ENCODE measurements around the gene PRKN.

The PRKN gene

DNA sequence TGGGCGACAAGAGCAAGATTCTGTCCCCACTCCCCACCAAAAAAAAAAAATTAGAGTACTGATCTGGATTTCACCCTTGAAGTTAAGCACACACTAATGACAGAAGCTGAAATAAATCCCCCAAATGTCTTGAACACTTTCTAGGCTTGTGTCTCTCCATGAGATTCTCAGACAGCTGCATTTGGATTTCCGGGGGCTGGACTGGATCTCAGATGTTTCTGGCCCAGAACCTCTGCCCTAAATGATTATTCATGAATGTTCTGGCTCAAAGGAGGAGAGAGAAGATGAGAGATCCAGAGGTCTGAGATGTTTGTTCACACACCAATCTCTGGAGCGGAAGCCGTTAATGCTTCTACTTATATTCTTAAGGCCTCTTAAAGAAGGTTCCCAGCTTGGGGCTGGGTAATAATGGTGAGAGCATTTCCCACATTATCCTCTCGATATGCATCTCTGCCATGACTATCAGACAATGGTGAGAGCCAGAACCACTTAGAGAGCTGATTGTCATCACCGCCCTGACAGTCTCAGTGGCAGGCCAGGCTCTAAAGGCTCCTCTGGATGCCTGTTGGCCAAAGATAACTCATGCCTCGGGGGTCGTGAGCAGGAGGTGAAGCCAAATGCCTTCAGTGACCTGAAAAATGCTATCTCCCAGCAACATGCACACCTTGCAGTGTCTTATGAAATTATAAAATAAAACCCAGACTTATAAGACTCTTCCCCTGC is 1325.8 kb downstream of the PRKN start:
- peaks cover 2% of the 10 kb centered on the region for H3K36me3 Mint-ChIP-seq
- no peak overlapping the region for H3K4me3 Mint-ChIP-seq
- ATAC-seq (ENCODE audit: low read depth) (no peak), DNase-seq (ENCODE audit: low spot score in 2 of 2) (no peak)
- H3K9me3 Mint-ChIP-seq: peaks cover 3% of the 10 kb centered on the region
- no peaks in the 10 kb centered on the region for H3K4me1 Mint-ChIP-seq
- H3K27ac Mint-ChIP-seq: no peak overlapping the region
- H3K27me3 Mint-ChIP-seq: peaks cover 3% of the 10 kb centered on the region

DNA sequence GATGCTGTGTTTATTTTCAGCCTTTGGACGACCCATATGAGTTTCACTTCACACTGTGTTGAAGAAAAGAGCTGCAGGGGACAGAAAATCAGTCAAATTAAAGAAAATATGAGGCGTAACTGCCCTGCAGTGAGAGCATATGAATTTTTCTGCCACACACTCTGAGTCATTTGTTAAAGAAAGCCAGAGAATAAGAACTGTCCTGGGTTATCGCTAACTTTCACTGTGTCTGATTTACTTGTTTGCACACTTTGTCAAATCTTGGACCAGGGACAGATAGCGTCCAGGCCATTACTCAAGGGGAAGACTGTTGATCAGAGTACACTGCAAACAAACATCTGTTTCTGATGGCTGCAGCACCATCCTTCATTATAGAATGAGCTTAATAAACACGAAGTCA is 1326.9 kb downstream of the PRKN start:
- Mint-ChIP-seq H3K36me3 (peaks cover 2% of the 10 kb centered on the region), H3K4me3 (no peak overlapping the region), H3K27me3 (peaks cover 3% of the 10 kb centered on the region), H3K27ac (no peak overlapping the region), H3K9me3 (peaks cover 3% of the 10 kb centered on the region), H3K4me1 (no peaks in the 10 kb centered on the region)
- ATAC-seq (ENCODE audit: low read depth) (no peak), DNase-seq (ENCODE audit: low spot score in 2 of 2) (no peak)

DNA sequence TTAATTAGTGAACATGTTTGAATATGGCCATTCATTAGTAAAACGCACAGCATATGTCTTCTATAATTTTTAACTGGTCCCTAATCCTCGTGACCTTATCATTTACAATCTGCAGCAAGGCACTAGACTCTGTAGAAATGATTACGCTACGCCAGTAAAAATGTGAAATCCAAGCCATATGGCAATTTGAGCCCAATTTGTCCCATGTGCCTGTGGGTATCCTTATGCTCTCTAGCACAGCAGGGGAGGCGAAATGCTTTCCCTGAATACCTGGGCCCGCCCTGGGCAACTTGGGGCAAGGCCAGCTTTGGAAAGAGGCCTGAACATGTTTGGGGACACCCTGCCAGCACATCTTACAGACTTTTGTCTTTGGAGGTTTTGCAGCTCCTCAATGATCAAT is 1331.0 kb downstream of the PRKN start:
- H3K27me3 Mint-ChIP-seq: peaks cover 3% of the 10 kb centered on the region
- no peak overlapping the region for H3K4me3 Mint-ChIP-seq
- H3K9me3 Mint-ChIP-seq: peaks cover 3% of the 10 kb centered on the region
- H3K4me1 Mint-ChIP-seq: no peaks in the 10 kb centered on the region
- ATAC-seq (ENCODE audit: low read depth) (no peak), DNase-seq (ENCODE audit: low spot score in 2 of 2) (no peak)
- no peak overlapping the region for H3K27ac Mint-ChIP-seq
- peaks cover 2% of the 10 kb centered on the region for H3K36me3 Mint-ChIP-seq

DNA sequence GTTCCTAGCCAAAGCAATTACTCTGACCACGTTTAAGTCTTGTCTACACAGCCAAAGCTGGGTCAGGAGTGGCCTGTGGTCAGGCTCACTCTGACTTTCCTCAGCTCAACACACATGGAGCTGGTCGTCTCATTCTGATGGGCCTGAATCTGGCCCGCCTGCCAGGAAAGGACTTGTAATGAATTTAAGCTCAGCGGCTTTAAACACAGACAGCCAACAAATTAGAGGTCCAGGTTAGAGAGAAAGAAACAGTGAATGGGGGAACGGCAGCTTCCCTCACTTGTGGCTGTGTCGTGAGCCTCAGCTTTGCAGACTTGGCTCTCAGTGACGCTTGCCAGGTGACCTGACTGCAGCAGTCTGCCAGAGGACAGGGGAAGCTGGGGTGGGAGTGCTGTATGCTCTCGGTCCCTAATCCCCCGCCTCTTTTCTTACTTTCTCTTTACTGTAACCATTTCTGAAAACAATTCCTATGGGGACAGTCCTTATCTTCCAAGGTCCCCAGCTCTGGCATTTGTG is 1331.8 kb downstream of the PRKN start:
- H3K4me3 Mint-ChIP-seq: no peak overlapping the region
- H3K27ac Mint-ChIP-seq: no peak overlapping the region

DNA sequence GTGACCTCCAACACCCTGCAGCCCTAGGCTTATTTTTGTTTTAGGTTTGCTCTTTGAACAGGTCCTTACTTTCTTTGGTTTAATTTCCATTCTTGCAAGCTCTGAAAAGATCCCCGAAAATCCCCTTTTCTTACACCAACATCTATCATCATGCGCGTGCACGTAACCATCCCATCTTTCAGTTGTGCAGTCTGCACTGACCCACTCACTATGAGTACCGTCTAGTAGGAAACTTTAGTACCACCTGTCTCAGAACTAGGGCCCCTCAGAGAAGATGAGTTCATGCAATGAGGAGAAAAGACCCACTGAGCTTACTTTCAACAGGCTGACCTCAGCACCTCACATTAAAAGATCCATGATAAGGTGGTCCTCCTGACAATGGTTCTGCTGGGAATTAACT is 1333.1 kb downstream of the PRKN start:
- no peaks in the 10 kb centered on the region for H3K4me1 Mint-ChIP-seq
- peaks cover 3% of the 10 kb centered on the region for H3K9me3 Mint-ChIP-seq
- H3K36me3 Mint-ChIP-seq: peaks cover 2% of the 10 kb centered on the region
- no peak overlapping the region for H3K27ac Mint-ChIP-seq
- peaks cover 3% of the 10 kb centered on the region for H3K27me3 Mint-ChIP-seq
- H3K4me3 Mint-ChIP-seq: no peak overlapping the region
- no peak for DNase-seq (ENCODE audit: low spot score in 2 of 2)
- ATAC-seq (ENCODE audit: low read depth): no peak

More for the DNA sequence above, 1331.8 kb downstream of the PRKN start:
- DNase-seq (ENCODE audit: low spot score in 2 of 2): no peak
- Mint-ChIP-seq H3K27me3 (peaks cover 3% of the 10 kb centered on the region), H3K4me1 (no peaks in the 10 kb centered on the region), H3K9me3 (peaks cover 3% of the 10 kb centered on the region), H3K36me3 (peaks cover 2% of the 10 kb centered on the region)
- no peak for ATAC-seq (ENCODE audit: low read depth)

DNA sequence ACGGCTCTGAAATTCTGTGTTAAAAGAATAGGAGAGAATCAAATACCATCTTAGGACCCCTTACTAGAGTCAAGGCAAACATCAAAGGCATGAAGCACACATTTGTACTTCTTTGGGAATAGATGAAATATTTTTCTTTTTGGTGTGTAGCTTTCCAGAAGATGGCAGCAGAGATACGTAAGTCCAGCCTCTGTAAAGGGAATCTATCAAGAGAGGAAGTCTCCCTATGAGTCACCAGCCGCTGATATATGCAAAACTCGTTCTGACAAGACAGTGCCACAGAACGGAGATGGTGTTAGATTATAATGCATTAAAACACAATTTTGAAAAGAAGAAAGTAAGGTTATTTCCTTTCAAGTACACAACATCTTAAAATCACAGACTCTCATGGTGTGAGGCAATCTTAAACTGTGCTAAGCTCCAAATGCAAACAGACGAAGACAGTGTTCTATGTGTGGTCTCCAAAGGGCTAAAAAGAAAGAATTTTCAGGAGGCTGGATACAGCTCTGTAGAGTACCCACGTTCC is 1333.7 kb downstream of the PRKN start:
- peak; percentile 88 for ATAC-seq (ENCODE audit: low read depth)
- Mint-ChIP-seq H3K27ac (no peak overlapping the region), H3K36me3 (peaks cover 1% of the 10 kb centered on the region), H3K27me3 (peaks cover 1% of the 10 kb centered on the region), H3K4me3 (no peak overlapping the region), H3K4me1 (no peaks in the 10 kb centered on the region), H3K9me3 (peaks cover 1% of the 10 kb centered on the region)
- peak in 1 of 2 donors; percentile 20 for DNase-seq (ENCODE audit: low spot score in 2 of 2)

DNA sequence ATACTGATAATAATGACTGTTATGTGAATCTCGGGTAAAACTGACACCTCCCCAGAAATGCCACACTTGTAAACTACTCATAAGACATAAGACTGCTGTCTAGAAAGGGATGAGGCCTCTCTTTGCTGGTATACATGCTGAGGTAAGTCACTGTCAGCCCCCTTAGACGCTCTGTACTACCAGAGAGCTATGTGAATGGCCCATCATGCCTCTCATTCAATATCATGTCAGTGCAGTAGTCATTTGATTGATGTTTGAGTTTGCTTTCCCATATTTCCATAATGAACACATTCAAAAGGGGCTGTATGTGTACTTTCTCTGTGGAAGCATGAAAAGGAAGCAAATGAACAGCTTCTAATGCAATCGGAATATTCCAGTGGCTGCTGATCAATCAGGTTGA is 1334.3 kb downstream of the PRKN start:
- no peaks in the 10 kb centered on the region for H3K4me1 Mint-ChIP-seq
- DNase-seq (ENCODE audit: low spot score in 2 of 2): no peak

DNA sequence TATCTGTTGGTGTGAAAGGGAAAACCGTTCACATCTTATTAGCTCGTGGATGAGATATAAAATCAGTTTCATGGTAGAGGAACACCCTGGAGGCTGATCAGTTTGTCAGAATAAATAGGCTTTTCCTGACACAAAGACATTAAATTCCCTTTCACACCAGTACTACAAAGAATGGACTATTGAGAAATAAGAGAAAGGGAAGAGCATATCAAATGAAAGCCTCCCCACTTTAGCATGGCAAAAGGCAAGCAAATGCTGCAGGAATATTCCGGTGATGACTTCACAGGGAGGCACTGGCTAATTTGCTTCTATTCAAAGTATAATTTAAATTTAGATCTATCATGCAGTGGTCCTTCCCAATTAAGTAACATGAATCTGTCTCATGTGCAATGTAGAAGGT is 1337.8 kb downstream of the PRKN start:
- Mint-ChIP-seq H3K36me3 (no peaks in the 10 kb centered on the region), H3K4me3 (no peak overlapping the region)
- no peak for ATAC-seq (ENCODE audit: low read depth)

More for the DNA sequence above, 1334.3 kb downstream of the PRKN start:
- Mint-ChIP-seq H3K27me3 (no peaks in the 10 kb centered on the region), H3K36me3 (no peaks in the 10 kb centered on the region), H3K9me3 (no peaks in the 10 kb centered on the region), H3K27ac (no peak overlapping the region), H3K4me3 (no peak overlapping the region)
- ATAC-seq (ENCODE audit: low read depth): no peak

DNA sequence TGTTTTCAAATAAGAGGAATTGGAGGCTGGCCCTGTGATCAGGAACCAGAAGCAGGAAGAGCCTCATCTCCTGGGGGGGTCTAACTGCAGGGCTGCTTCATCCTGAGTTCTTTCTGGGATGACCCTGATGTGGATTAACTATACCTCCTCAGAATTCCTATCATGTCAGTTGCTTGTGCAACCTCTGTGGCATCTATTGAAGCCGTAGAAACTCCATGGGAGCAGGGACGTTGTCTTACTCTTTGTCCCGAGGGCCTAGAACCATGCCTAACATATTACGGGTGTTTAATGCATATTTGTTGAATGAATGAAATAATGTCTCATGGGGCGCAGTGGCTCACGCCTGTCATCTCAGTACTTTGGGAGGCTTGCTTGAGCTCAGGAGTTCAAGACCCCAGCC is 1343.6 kb downstream of the PRKN start:
- Mint-ChIP-seq H3K4me1 (no peaks in the 10 kb centered on the region), H3K27ac (no peak overlapping the region), H3K4me3 (no peak overlapping the region), H3K27me3 (no peaks in the 10 kb centered on the region), H3K36me3 (no peaks in the 10 kb centered on the region), H3K9me3 (peaks cover 3% of the 10 kb centered on the region)
- ATAC-seq (ENCODE audit: low read depth) (no peak), DNase-seq (ENCODE audit: low spot score in 2 of 2) (no peak)

More for the DNA sequence above, 1337.8 kb downstream of the PRKN start:
- H3K27ac Mint-ChIP-seq: no peak overlapping the region
- no peaks in the 10 kb centered on the region for H3K27me3 Mint-ChIP-seq
- no peak for DNase-seq (ENCODE audit: low spot score in 2 of 2)
- peaks cover 3% of the 10 kb centered on the region for H3K9me3 Mint-ChIP-seq
- no peaks in the 10 kb centered on the region for H3K4me1 Mint-ChIP-seq

DNA sequence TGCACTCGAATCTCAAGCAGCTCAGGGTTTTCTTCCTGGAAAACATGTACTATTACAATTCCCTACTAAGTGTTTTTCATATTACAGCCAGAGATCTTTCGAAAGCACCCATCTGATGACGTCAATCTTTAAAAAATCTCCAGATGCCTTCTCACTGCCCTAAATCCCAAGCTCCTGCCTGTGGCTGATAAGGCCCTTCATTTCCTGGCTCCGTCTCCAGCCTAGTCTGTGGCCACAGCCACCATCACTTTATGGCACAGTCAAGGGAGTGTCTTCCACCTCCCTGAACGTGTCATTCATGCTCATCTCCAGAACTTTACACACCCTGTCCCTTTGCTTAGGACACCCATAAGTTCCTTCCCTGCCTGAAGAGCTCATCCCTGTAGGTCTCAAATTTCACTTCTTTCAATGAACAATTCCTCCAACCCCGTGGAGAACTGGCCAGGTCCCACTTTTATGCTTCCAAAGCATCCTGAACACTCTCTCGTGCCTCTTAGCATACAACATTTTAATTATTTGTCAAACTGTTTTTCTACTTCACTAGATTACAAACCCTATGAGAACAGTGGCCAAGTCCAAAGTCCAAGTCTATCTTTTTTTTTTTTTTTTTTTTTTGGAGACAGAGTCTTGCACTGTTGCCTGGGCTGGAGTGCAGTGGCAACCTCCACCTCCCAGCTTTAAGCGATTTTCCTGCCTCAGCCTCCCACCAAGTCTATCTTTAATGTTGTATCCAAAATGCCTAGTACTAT is 1347.6 kb downstream of the PRKN start:
- Mint-ChIP-seq H3K36me3 (no peaks in the 10 kb centered on the region), H3K4me1 (no peaks in the 10 kb centered on the region), H3K27me3 (no peaks in the 10 kb centered on the region), H3K9me3 (no peaks in the 10 kb centered on the region), H3K27ac (no peak overlapping the region), H3K4me3 (no peak overlapping the region)
- no peak for DNase-seq (ENCODE audit: low spot score in 2 of 2)
- ATAC-seq (ENCODE audit: low read depth): no peak

DNA sequence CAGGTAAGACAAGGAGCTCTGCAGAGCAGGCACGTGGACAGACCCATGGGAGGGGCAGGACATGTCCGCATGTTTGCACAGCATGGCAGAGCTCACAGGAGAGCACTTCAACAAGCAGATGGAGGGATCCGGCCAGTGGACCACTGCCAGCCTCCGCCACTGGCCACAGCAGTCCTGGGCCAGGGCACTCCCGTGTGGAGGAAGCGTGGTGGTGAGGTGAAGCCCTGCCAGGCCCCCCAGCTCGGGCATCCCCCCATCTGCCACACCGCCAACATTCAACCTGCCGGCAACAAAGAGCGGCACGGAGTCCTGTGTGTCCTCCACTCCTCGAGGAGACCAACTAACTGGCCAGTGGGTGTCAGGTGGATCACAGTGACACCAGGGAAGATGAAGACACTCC is 1349.5 kb downstream of the PRKN start:
- Mint-ChIP-seq H3K4me3 (no peak overlapping the region), H3K9me3 (no peaks in the 10 kb centered on the region), H3K27me3 (no peaks in the 10 kb centered on the region), H3K27ac (no peak overlapping the region), H3K4me1 (no peaks in the 10 kb centered on the region), H3K36me3 (no peaks in the 10 kb centered on the region)
- ATAC-seq (ENCODE audit: low read depth) (no peak), DNase-seq (ENCODE audit: low spot score in 2 of 2) (no peak)

DNA sequence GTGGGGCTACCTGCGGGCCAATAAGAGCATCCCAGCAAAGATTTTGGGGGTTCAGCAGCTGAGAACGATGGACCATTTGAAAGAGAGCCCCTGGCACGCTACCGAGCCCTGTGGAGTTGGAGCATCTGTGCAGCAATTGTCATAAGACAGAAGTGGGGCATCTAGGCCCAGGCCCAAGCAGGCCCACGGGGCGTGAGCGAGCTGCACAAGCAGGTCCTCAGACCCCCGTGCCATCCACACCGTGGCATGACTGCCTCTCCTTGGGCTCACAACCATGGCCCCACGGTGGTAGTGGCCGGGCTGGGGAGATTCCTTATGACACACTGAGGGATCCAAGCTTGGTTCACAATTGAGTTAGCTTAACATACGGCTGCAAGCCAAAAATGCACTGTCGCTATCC is 1350.5 kb downstream of the PRKN start:
- Mint-ChIP-seq H3K4me1 (no peaks in the 10 kb centered on the region), H3K4me3 (no peak overlapping the region), H3K27me3 (no peaks in the 10 kb centered on the region), H3K36me3 (no peaks in the 10 kb centered on the region), H3K9me3 (no peaks in the 10 kb centered on the region), H3K27ac (no peak overlapping the region)
- ATAC-seq (ENCODE audit: low read depth) (no peak), DNase-seq (ENCODE audit: low spot score in 2 of 2) (no peak)

DNA sequence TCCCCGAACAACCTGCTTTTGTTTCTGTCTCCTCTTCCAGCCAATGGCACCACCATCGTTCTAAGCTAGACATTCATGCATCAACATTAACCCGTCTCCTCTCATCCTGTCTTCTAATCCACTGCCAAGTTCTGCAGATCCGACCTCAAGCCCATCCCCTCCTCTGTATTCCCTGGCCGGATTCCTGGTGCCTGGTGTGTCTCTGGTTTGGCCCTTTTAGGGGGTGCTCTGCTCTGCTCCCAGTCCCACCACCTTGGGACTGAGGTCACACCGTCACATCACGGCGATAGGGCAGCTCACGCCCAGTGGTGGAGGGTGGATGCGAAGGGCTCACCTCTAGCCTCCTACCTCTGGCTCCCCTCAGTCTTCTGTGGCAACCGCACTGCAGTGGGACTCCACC is 1351.2 kb downstream of the PRKN start:
- Mint-ChIP-seq H3K9me3 (no peaks in the 10 kb centered on the region), H3K4me1 (no peaks in the 10 kb centered on the region), H3K36me3 (no peaks in the 10 kb centered on the region), H3K27me3 (no peaks in the 10 kb centered on the region), H3K27ac (no peak overlapping the region), H3K4me3 (no peak overlapping the region)
- ATAC-seq (ENCODE audit: low read depth) (no peak), DNase-seq (ENCODE audit: low spot score in 2 of 2) (no peak)

Measured in memory B cell (primary cell).